ENCODE data around the gene JADE3. TPM values are rescaled to one million over a fixed set of nuclear protein-coding genes. Genes with fewer than 3 reads are reported as not detected.

The JADE3 gene
- total and polyA plus RNA-seq, 2 experiments from 2014 or later, result 4.5 to 15.3 TPM

- no peaks in the 10 kb centered on the region; the same call in 1 of the 2 replicates for H4K20me1 ChIP-seq (replicated peaks; ENCODE audit: insufficient read depth)
- H3K4me3 ChIP-seq, result no peak overlapping the region
- no peak overlapping the region for H2AFZ ChIP-seq
- ATAC-seq, result peak; percentile 43; the same call in 1 of the 3 replicates
- H3K9me2 ChIP-seq (ENCODE audit: insufficient read depth), result no peaks in the 10 kb centered on the region
- Mint-ChIP-seq H3K36me3 (ENCODE audit: low read depth) (no peaks in the 10 kb centered on the region), H3K4me3 (no peak overlapping the region), H3K27me3 (ENCODE audit: insufficient read depth, low read depth, poor library complexity) (peaks cover 4% of the 10 kb centered on the region), H3K27ac (no peak overlapping the region), H3K4me1 (peaks cover 54% of the 10 kb centered on the region), H3K9me3 (no peaks in the 10 kb centered on the region)
- peak; percentile 5 for DNase-seq (ENCODE audit: low spot score)
- peaks cover 21% of the 10 kb centered on the region for H3K4me1 ChIP-seq (ENCODE audit: insufficient read depth)
- peak overlapping the region; percentile 42; the same call in 1 of the 2 replicates for H3K27ac ChIP-seq (ENCODE audit: low read depth)
- no peaks in the 10 kb centered on the region for H3K27me3 ChIP-seq (ENCODE audit: insufficient read depth)
- H3K79me2 ChIP-seq (replicated peaks; ENCODE audit: insufficient read depth), result peaks cover 77% of the 10 kb centered on the region
- no peaks in the 10 kb centered on the region for H3F3A ChIP-seq (replicated peaks; ENCODE audit: low read depth)
- peak overlapping the region; percentile 38; the same call in 1 of the 2 replicates for H3K4me2 ChIP-seq
- no peak for TF ChIP-seq POLR2AphosphoS5 (IDR thresholded peaks at IDR 0.05; ENCODE audit: low read depth)
- no peak for TF ChIP-seq EZH2phosphoT487 (IDR thresholded peaks at IDR 0.05; ENCODE audit: unreplicated experiment)
- TF ChIP-seq ZNF114 (CRISPR knock-in tag; IDR thresholded peaks at IDR 0.05), result no peak
- no peak for TF ChIP-seq ETS1 (IDR thresholded peaks at IDR 0.05)
- no peak for TF ChIP-seq ZNF331 (CRISPR knock-in tag; IDR thresholded peaks at IDR 0.05; ENCODE audit: low read depth)
- TF ChIP-seq ZNF462 (CRISPR knock-in tag; IDR thresholded peaks at IDR 0.05), result no peak
- TF ChIP-seq NANOG (IDR thresholded peaks at IDR 0.05; ENCODE audit: borderline replicate concordance), result no peak
- no peak for TF ChIP-seq CTCF (conservative IDR thresholded peaks at IDR 0.05; ENCODE audit: low read depth in 2 of 2)
- TF ChIP-seq EZH2 (IDR thresholded peaks at IDR 0.05; ENCODE audit: low read depth, unreplicated experiment), result no peak
- TF ChIP-seq REST (IDR thresholded peaks at IDR 0.05; ENCODE audit: unreplicated experiment), result no peak
- no peaks in the 10 kb centered on the region for H3K36me3 ChIP-seq (ENCODE audit: insufficient read depth)
Observed at GRCh38 chrX:46961574-46962283, 49.5 kb downstream of the JADE3 start.

Measured in GM23338 (cell line).